GM12873 (cell line): ENCODE measurements around the gene ZFPM1.

Experiments
- TF ChIP-seq, protein P1 (sequence below): IDR thresholded peaks from 2 replicates; pipeline ENCODE4 v1.5.1; 2012; ENCODE audit warnings: low read depth, mild to moderate bottlenecking, moderate library complexity, low read length, control low read depth; ENCODE audit not compliant: insufficient read depth; ENCODE audit errors: missing control alignments

ZFPM1 gene

DNA sequence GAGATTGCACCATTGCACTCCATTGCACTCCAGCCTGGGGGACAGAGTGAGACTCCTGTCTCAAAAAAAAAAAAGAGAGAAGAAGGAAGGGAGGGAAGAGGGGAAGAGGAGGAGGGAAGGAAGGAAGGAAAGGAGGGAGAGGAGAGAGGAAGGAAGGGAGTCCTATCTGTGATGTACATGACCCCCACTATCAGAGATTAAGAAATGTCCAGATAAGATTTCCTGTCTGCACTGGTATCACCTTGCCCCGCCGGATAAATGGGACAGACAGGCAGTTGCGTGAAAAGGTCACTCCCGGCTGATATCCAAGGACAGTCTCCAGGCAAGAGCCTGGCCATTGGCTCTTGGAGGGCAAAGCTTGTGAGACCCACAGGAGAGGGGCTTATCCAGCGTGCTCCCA lies 5.2 kb upstream of the ZFPM1 start:
- TF ChIP-seq, protein P1, sequence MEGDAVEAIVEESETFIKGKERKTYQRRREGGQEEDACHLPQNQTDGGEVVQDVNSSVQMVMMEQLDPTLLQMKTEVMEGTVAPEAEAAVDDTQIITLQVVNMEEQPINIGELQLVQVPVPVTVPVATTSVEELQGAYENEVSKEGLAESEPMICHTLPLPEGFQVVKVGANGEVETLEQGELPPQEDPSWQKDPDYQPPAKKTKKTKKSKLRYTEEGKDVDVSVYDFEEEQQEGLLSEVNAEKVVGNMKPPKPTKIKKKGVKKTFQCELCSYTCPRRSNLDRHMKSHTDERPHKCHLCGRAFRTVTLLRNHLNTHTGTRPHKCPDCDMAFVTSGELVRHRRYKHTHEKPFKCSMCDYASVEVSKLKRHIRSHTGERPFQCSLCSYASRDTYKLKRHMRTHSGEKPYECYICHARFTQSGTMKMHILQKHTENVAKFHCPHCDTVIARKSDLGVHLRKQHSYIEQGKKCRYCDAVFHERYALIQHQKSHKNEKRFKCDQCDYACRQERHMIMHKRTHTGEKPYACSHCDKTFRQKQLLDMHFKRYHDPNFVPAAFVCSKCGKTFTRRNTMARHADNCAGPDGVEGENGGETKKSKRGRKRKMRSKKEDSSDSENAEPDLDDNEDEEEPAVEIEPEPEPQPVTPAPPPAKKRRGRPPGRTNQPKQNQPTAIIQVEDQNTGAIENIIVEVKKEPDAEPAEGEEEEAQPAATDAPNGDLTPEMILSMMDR, result no peak

DNA sequence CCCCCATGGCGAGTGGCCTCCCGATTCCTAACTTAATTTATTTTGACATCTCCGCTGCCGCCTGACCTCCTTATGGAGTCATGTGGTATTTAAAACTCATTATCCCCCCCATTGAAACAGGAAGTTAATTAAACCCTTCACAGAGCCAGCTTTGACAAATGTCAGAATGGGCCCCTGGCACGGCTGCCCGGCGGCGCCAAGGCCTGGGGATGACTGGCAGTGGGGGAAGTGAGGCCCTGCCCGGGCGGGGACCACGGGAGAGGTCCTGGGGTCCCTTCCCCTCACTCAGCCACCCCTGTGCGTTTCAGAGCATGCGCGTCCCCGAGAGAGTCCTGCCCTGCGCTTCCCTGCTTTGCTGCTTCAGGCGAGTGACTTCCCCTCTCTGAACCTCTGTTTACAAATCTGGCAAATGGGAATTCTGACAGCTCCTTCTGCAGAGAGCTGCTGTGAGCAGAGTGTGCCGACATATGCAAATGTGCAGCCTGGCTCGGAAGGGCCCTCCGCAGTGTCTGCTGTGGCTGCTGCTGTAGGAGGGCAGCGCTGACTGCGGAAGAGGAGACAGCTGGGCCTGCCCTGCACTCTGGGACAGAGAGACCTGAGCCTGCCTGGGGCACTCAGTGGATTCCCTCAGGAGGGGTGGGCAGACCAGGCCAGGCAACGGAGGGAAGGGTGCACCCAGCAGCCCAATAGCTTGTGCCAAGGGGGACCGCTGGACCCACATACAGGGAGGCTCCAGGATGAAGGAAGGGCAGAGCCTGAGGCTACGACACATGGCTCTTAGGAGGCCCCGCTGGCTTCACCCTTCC lies 4.4 kb upstream of the ZFPM1 start:
- TF ChIP-seq, protein P1, result no peak

DNA sequence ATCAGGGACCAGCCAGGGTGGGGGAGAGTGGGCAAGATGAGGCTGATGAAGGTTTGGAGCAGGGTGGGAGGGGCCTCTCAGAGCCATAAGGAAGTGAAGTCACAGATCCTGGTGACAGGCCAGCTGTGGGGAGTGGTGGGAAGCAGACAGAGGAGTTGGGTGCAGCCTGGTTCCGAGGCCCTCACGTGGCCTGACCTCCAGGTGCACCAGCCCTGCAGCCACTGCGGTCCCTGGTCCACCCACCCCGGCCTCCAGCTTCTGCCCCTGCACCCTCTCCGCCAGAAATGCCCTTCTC lies 3.9 kb upstream of the ZFPM1 start:
- TF ChIP-seq, protein P1, result no peak

DNA sequence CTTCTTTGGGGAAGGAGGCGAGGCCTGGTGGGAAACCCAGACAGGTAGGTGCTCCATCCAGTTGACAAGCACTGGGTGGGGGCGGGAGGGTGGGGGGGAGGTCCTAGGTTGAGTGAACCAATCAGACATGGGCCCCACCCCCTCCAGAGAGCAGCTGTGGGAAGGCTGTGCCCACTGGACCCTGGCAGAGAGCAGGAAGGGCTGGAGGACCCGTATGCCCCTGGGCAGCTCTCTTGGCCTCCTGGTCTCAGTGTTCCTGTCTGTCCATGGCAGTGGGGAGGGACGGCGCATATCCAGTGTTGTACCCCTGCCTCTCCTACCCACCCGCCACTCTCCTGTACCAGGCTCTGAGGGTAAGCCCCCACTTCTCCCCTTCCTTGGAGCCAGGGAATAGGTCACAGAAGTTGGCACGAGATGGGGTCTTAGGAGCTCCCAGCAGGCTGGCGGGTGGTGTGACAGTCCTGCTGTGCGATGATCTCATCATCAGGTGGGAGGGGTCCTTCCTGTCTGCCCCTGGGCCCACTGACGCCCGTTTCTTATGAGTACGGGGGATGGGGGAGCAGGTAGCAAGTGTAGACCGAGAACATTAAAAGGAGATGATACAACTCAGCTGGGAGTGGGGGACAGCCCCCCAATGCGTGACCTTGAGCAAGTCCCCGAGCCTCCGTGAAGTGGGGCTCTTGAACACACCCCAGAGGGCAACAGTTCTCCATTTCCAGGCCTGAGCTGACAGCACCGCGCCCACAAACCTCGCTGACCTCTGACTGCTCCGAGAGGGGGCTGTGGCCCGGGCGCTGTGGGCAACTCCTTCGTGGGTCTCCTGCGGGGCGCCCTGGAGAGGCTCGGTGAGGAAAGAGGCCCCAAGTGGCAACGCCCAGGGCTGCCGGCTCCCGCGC lies 1.2 kb upstream of the ZFPM1 start:
- TF ChIP-seq, protein P1, result no peak

DNA sequence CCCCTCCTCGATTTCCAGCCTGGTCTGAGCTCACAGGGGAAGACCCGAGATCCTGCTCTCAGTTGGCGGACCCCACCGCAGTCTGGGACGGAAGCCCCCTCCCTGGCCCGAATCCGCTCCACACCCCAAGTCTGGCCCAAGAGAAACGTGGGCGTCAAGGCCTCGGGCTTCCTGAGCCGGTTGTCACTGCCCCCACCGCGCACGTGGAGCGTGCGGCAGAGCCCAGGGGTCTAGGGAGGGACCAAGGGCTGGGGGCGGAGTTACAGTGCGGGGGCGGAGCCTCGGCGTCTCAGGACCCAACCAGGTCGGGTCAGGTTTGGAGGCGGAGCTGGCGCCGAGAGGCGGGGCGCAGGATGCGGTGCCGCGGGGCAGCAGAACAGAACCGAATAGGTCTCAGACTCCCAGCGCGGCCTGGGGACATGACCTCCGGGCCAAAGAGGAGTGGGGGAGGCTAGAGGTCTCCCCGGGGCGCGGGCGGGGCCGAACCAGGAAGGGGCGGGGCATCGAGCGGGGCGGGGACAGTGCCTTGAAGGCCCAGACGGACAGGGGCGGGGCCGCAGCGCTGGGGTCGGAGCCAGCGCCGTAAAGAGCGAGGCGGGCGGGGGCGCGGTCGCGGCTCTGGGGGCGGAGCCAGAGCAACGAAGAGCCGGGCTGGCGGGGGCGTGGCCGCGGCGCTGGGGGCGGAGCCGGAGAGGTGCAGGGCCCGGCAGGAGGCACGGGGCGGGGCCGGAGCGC lies 431 bp upstream of the ZFPM1 start:
- TF ChIP-seq, protein P1, result no peak

DNA sequence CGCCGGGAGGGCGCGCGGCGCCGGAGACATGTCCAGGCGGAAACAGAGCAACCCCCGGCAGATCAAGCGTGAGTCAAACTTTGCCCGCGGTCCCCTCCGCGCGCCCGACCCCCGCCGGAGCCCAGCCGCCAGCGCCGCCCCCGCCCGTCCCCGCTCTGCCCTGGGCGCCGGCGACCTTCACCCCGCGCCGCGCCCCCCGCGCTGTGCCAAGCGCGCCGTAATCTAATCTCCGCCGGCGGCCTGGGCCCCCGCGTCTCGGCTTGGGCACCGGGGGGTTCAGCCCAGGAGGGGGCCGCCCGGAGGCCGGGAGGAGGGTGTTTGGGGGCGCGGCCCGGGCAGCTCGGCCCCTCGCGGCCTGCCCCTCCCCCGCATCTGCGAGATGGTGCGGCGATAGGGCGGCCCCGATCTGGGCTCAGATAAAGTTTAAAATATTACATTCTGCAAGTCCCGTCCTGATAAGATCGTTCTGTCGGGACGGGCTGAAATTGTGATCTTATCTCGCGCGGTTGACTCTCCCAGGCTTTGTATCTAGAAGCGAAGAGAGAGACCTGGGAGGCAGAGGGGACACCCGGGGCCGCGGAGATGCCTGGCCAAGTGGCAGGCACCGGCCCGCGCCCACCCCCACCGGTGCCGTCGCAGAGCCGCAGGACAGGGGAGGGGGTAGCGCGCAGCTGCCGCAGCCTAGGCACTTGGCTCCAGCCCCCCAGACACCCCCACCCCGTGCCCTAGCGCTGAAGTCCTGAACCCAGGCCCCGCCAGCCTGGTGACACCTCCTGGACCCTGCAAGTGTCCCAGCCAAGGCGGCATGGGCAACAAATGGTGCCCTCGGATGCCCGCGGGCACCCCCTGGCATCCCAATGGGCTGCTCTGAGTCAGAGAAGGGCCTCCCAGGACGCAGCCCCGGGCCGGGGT lies 787 bp downstream of the ZFPM1 start:
- TF ChIP-seq, protein P1, result no peak
